Measurements from ENCODE around the gene GRIK5.

DNA sequence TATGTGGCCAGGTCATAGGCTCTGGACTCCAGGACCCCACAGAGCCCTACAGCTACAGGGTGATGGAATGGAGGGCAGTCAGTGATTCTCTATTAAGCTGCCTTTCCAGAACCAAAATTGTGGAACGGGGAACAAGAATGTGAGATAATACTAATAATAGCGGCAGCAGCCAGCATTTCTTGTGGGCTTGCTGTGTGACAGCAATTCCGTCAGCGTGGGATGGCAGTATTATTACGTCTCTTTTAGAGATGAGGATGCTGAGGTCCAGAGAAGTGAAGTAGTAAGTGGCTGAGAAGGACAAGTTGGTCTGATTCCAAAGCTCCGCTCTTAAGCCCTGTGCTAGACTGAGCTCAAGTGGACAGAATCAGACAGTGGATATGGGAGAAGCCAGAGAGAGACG, 24.4 kb downstream of the GRIK5 start:
- TF ChIP-seq, protein P1, sequence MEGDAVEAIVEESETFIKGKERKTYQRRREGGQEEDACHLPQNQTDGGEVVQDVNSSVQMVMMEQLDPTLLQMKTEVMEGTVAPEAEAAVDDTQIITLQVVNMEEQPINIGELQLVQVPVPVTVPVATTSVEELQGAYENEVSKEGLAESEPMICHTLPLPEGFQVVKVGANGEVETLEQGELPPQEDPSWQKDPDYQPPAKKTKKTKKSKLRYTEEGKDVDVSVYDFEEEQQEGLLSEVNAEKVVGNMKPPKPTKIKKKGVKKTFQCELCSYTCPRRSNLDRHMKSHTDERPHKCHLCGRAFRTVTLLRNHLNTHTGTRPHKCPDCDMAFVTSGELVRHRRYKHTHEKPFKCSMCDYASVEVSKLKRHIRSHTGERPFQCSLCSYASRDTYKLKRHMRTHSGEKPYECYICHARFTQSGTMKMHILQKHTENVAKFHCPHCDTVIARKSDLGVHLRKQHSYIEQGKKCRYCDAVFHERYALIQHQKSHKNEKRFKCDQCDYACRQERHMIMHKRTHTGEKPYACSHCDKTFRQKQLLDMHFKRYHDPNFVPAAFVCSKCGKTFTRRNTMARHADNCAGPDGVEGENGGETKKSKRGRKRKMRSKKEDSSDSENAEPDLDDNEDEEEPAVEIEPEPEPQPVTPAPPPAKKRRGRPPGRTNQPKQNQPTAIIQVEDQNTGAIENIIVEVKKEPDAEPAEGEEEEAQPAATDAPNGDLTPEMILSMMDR (IDR thresholded peaks at IDR 0.05; ENCODE audit: poor library complexity): no peak
- no peak for TF ChIP-seq EZH2 (IDR thresholded peaks at IDR 0.05; ENCODE audit: borderline replicate concordance)
